Measurements from ENCODE around the gene TGFBRAP1. TPM values are rescaled to one million over a fixed set of nuclear protein-coding genes. Genes with fewer than 3 reads are reported as not detected.

The TGFBRAP1 gene
- total RNA-seq, 1 experiment from 2014 or later, result 26.5 TPM

- no peaks in the 10 kb centered on the region for H3K27me3 ChIP-seq (ENCODE audit: low read length)
- no peak overlapping the region for H3K9ac ChIP-seq (ENCODE audit: low read length)
- no peaks in the 10 kb centered on the region for H3F3A ChIP-seq (ENCODE audit: low read length, unreplicated experiment)
- H3K9me3 ChIP-seq (ENCODE audit: low read length), result no peaks in the 10 kb centered on the region
- POLR2A ChIA-PET (ENCODE audit: unreplicated experiment), result no interaction called here
- no peak overlapping the region for H3K27ac ChIP-seq (ENCODE audit: low read length)
- ATAC-seq (no peak), DNase-seq (no peak)
- H3K9me2 ChIP-seq (replicated peaks; ENCODE audit: low read length), result no peaks in the 10 kb centered on the region
- H3K79me2 ChIP-seq (ENCODE audit: low read length), result no peaks in the 10 kb centered on the region
- no peak overlapping the region for H3K4me3 ChIP-seq (ENCODE audit: low read length)
- H3K4me2 ChIP-seq (ENCODE audit: low read length), result no peak overlapping the region
- intact Hi-C loops (cut with micrococcal nuclease), result no loop called here
- CTCF ChIA-PET, result no interaction called here
- BruUV-seq (replicated peaks), result no TSS peak
- TF ChIP-seq CTCF (conservative IDR thresholded peaks at IDR 0.05; ENCODE audit: low read depth, low read length), result no peak
- peaks cover 11% of the 10 kb centered on the region; the same call in 1 of the 2 replicates for H3K36me3 ChIP-seq (ENCODE audit: low read depth, low read length)
- no peaks in the 10 kb centered on the region for H4K20me1 ChIP-seq (ENCODE audit: low read length)
- no peak overlapping the region for H2AFZ ChIP-seq (ENCODE audit: low read length)
- H3K4me1 ChIP-seq (ENCODE audit: insufficient read depth, low read length), result no peaks in the 10 kb centered on the region
Measured at GRCh38 chr2:105279126-105279525, 50.4 kb downstream of the TGFBRAP1 start.

DNA sequence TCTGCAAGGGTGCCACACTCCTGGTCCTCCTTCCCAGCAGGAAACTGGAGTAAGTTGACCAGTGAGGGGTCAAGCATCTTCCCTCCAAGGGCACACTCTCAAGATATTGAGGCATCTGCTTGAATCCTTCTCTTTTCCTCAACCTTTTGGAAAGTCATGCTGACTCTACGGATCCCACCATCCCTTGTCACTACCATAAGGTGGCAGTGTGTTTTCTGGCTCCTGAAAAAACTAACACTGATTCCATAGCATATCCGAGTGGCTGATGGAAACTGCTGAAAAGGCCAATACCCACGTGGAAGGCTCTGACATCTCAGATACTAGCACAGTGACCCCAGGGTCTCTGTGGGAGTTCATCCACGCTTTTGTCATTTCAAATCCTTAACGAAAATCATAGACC, 50.9 kb downstream of the TGFBRAP1 start:
- BruUV-seq (replicated peaks), result no TSS peak
- H2AFZ ChIP-seq (ENCODE audit: low read length), result no peak overlapping the region
- ChIA-PET POLR2A (ENCODE audit: unreplicated experiment) (no interaction called here), CTCF (no interaction called here)
- no peak for DNase-seq
- H3K9me2 ChIP-seq (replicated peaks; ENCODE audit: low read length), result no peaks in the 10 kb centered on the region
- no peak for ATAC-seq
- no peaks in the 10 kb centered on the region for H3K4me1 ChIP-seq (ENCODE audit: insufficient read depth, low read length)
- no peak overlapping the region for H3K4me2 ChIP-seq (ENCODE audit: low read length)
- H3K9me3 ChIP-seq (ENCODE audit: low read length), result no peaks in the 10 kb centered on the region
- H3K4me3 ChIP-seq (ENCODE audit: low read length), result no peak overlapping the region
- no peak overlapping the region for H3K9ac ChIP-seq (ENCODE audit: low read length)
- H3K27ac ChIP-seq (ENCODE audit: low read length), result no peak overlapping the region
- no peaks in the 10 kb centered on the region for H3K79me2 ChIP-seq (ENCODE audit: low read length)
- TF ChIP-seq EZH2 (IDR thresholded peaks at IDR 0.05; ENCODE audit: low read length, unreplicated experiment) (no peak), EZH2phosphoT487 (IDR thresholded peaks at IDR 0.05; ENCODE audit: borderline replicate concordance, low read length) (no peak), CTCF (conservative IDR thresholded peaks at IDR 0.05; ENCODE audit: low read depth, low read length) (peak; percentile 27; the same call in 1 of the 2 replicates)
- no peaks in the 10 kb centered on the region for H4K20me1 ChIP-seq (ENCODE audit: low read length)
- no peaks in the 10 kb centered on the region for H3F3A ChIP-seq (ENCODE audit: low read length, unreplicated experiment)
- intact Hi-C loops (cut with micrococcal nuclease), result no loop called here
- peaks cover 11% of the 10 kb centered on the region; the same call in 1 of the 2 replicates for H3K36me3 ChIP-seq (ENCODE audit: low read depth, low read length)
- H3K27me3 ChIP-seq (ENCODE audit: low read length), result no peaks in the 10 kb centered on the region

- TF ChIP-seq EZH2phosphoT487 (IDR thresholded peaks at IDR 0.05; ENCODE audit: borderline replicate concordance, low read length) (no peak), CTCF (conservative IDR thresholded peaks at IDR 0.05; ENCODE audit: low read depth, low read length) (no peak)
- H3K9ac ChIP-seq (ENCODE audit: low read length), result no peak overlapping the region
- ChIA-PET POLR2A (ENCODE audit: unreplicated experiment) (no interaction called here), CTCF (no interaction called here)
- no peak overlapping the region for H3K27ac ChIP-seq (ENCODE audit: low read length)
- ATAC-seq (no peak), DNase-seq (no peak)
- H3K4me1 ChIP-seq (ENCODE audit: insufficient read depth, low read length), result no peaks in the 10 kb centered on the region
- no peaks in the 10 kb centered on the region for H3F3A ChIP-seq (ENCODE audit: low read length, unreplicated experiment)
- H3K27me3 ChIP-seq (ENCODE audit: low read length), result no peaks in the 10 kb centered on the region
- H2AFZ ChIP-seq (ENCODE audit: low read length), result no peak overlapping the region
- intact Hi-C loops (cut with micrococcal nuclease), result no loop called here
- H3K9me2 ChIP-seq (replicated peaks; ENCODE audit: low read length), result no peaks in the 10 kb centered on the region
- H3K9me3 ChIP-seq (ENCODE audit: low read length), result no peaks in the 10 kb centered on the region
- BruUV-seq (replicated peaks), result no TSS peak
- H3K4me2 ChIP-seq (ENCODE audit: low read length), result no peak overlapping the region
- no peaks in the 10 kb centered on the region for H4K20me1 ChIP-seq (ENCODE audit: low read length)
- H3K79me2 ChIP-seq (ENCODE audit: low read length), result no peaks in the 10 kb centered on the region
- peaks cover 14% of the 10 kb centered on the region; the same call in 1 of the 2 replicates for H3K36me3 ChIP-seq (ENCODE audit: low read depth, low read length)
- no peak overlapping the region for H3K4me3 ChIP-seq (ENCODE audit: low read length)
Measured at GRCh38 chr2:105274046-105274445, 55.5 kb downstream of the TGFBRAP1 start.

All from PC-3 (cell line).